OCI-LY7 (cell line): ENCODE data around the gene EDEM1.

Experiments used
- CTCF ChIP-seq: fragments of 200-600 bp; sonication (generic); conservative IDR thresholded peaks from 2 replicates; pipeline ENCODE4 v1.5.1; 2014; ENCODE audit warnings: mild to moderate bottlenecking, antibody characterized with exemption, low read length, moderate library complexity, mixed read lengths
- EZH2phosphoT487 ChIP-seq: fragments of 200-600 bp; sonication (generic); IDR thresholded peaks from 2 replicates; pipeline ENCODE4 v1.6.1; 2018; ENCODE audit warnings: low read depth, borderline replicate concordance, mild to moderate bottlenecking, mixed run types, antibody characterized with exemption, low read length, moderate library complexity, mixed read lengths

GRCh38 chr3:5231487-5231886 is 44.0 kb downstream of the EDEM1 start:
- TF ChIP-seq EZH2phosphoT487 (no peak), CTCF (no peak)
